NCI-H1694 treated with DMSO at 0.1 percent for 48 hours (cell line): ENCODE results near the gene CD300A.

ENCODE experiments used
- DNase-seq: peaks from one replicate; lab custom pipeline; 2025; lab: John Stamatoyannopoulos, UW

CD300A gene

DNA sequence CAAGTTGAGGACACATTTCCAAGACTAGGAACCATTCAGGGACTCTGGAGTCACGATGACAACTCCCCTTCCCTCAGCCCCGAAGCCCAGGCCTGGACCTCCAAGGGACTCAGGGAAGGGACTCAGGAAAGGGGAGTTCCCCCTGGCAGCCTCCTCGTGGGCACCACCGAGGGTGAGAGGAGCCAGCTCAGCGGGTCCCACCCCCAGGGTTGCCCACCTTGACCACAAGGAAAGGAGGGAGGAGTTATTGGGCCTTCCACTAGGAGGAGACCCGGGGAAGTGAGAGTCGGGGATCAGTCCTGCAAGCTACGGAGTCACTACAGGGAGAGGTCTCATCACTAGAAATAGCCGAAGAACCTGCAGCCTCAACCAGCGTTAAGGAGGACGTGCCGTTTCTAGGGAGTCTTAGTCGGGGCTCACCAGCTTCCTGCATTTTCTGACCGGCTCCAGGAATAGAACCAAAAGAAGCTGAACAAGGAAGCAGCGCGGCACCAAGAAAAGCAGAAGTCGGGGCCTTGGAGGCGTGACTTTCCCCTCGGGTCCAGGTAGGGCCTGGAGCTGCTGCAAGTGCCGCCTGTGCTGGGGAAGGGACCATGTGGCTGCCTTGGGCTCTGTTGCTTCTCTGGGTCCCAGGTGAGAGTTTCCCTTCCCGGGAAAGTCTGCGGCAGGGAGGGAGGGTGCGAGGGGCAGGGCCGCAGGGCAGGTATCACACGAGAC is at the start of gene CD300A:
Gene CD300A (plus strand): TSS at position 524 of the 717 bp plus-strand sequence. CDS start 70 bp downstream, at position 594.
- no peak for DNase-seq

DNA sequence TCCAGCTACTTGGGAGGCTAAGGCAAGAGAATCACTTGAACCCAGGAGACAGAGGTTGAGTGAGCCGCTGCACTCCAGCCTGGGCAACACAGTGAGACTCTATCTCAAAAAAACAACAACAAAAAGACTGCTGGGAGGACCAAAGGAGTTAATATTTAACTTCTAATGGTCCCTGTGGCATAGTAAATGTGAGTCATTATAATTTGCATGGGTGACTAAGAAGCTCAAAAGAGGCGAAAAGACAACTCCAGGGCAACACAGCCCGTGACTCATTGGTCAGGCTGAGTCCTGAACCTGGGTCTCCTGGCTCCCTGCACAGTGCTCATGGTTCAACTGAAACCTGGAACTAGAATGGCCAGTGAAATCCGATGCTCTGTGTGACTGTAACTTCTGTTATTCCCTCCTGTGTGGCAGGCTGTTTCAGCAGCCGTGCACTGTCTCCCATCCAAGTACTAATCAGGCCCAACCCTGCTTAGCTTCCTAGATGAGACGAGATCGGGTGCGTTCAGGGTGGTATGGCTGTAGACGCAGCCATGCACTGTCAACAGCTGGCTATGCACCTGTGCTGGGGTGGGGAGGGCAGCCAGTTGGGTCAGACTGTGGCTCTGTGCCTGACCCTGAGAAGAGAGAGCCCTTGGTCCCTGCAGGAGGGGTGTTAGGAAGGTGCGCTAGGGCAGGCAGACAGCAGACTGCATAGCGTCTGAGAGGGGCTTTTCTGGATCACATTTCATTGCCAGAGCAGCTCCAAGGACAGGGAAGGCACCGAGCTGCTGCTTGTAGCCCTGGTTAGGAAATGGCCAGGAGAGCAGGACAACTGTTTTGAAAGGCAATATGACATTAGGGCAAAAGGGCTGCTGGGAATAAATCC is 49.0 kb upstream of the CD300A start:
- no peak for DNase-seq

DNA sequence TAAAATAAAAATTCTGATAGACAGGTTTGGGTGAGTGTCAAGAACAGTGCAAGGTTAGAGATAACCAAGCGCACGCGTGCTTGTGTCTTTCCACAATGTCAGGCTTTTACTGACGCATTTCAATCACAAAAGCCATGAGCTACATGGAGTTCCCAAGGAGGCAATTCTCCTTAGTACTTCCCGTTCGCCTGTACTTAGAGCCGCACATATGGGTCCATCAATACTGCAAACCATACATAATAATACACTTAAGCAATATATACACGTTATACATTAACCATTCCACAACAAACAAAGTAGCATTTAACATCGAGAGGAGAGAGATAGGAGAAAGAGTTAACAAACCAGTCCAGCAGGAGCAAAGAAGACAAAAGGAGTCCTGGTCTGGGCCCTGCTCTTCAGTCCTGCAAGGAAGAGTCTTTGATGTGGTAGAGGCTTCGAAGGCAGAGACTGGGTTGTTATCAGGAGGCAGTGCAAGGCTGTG is 46.5 kb upstream of the CD300A start:
- DNase-seq, result no peak

DNA sequence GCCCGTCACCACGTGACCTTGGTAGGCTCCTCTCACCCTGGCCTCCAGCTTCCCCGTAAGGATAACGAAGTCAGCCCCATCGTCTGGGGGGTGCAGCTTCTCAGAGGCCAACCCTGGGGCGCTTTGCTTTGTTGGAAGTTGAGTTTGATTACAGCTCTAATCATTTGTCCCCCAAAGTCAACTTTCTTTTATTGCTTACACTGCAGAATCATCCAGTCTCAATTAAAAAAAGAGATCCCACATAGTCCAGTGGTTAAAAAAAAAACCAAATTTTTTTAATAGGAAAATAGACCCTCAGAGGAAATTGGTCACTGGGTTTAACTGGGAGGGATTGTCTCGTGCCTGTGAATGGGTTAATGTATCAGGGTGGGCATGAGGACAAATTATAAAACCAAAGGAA is 42.3 kb upstream of the CD300A start:
- no peak for DNase-seq

DNA sequence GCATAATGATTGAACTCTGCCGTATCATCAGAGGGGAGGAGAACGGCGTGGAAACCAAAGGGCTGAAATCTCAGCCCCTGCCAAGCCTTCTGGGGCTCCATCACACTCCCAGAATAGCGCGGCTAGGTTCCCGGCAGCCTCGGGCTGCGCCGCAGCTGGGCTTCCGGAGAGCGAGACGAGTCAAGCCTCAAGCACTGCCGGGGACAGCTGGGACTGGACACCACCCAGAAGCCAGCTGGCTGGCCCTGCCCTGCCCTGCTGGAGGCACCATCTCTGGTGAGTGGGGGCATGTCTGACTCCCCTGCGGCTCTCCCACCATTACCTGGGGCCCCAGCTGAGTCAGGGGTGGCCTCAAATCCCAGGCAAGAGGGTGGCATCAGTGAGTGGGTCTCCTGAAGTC is 41.8 kb upstream of the CD300A start:
- DNase-seq, result no peak

DNA sequence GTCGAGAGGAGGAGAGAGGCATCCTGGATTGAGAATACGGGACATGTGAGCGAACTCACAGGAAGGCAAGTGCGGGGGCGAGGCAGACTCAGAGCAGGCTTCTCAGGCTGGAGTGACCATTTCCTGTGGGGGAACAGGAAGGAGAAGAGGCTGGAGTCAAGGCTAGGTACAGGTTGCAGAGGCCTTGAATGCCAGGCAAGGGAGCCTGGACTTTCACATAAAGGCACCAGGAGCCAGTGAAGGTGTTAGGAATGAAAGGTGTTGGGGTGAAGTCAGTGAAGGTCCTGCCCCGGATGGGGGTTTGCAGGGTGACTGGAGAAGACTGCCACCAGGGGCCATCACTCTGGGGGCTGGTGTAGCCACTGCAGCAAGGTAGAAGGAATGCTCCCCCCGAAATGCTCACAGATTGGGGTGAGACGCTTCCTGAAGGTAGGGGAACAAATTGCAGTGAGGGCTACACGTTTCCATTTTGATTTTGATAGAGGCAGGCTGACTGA is 39.8 kb upstream of the CD300A start:
- DNase-seq, result no peak

DNA sequence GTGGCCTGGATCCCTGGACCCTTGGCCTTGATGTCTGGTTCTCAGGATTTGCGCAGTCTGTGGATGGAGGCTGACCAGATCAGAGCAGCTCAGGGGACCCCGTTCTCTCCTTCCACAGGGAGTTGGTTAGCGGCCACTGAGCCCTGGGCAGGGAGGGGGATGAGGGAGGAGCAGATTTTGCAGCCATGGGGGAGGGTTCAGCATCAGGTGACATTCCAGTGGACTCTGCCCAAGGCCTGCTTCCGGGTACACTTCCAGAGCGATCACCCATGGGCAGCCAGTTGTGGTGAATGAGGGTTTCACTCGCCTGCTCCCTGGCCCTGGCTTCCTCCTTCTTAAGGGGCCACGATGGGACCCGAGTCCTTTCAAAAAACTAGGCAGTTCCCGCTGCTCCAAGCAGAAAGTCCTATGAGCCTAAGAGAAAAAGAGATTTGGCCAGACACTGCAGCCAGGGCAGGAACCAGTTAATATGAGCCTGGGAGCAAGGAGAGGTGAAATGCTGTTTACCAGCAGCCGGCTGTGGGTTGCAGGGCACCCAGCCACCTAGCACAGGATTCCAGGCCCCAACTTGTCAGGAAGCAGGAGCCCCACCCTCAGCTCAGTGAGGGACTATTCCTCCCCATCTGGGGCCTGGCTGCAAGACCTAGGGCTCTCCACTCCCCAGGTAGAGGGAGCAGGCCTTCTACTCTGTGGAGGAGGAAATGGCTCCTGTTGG is 39.2 kb upstream of the CD300A start:
- peak; percentile 89 for DNase-seq

DNA sequence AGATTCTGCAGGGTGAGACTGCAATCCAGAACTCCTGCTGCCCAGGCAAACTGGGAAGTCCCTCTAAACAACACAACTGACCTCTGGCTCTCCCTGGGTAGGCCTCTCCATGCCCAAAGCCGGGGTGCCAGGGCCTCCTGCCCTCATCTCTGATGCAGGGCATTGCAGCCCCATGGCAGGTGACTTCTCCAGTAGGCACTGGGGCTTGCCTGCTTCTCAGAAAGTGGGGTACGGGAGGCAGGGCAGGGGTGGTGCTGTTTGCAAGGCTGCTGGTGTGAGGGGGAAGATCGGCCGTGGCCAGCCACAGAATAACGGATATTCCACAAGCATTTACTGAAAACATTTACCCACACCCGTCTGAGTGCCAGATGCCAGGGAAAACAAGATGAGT is 38.7 kb upstream of the CD300A start:
- DNase-seq, result no peak

DNA sequence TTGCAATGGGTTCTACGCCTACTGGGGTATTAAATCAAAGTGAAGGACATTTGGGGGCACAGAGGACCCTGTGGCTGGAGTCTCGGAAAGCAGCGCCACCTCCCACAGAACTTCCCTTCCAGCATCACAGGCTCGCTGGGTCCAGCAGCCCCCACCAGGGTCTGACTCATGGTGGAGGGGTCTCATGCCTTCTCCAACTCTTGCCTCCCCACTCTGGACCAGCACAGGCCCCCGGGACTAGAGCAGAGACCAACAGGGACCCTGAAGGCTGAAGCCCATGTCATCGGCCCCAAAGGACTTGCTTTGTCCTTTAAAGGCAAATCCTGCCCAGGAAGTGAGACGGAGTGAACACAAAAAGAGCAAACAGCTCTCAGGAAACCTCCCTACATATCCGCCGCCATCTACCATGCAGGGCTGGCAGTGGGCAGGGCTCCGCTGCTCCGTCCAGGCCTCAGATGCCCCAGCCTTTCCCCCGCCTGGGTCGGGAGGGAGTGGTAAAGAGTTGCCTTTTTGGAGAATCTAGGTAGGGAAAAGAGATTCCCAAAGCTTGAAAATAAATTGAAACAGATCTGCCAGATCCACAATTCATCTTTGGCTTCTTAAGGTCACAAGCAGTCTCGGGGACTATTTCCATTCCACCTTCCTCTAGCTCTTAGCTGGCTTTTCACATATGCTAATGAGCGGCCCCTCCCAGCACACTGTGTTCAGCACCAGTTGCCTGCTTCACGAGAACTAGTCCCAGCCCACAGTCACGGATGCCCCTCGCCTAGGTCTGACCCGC is 36.6 kb upstream of the CD300A start:
- DNase-seq, result no peak

DNA sequence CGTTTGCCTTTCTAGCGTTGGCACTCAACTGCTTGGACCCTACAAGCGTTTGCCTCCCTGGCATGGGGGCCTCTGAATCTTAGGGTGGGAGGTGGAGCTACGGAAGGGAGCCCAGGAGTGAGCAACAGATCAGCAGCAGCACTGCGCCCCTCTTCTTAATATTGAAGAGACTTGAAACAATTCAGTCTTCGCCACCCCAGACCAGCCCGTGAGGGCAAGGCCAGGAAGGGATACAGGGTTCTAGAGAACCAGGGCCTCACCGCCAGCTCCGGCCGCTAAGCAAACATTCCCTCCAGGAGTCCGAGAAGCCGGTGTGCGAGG is 36.1 kb upstream of the CD300A start:
- no peak for DNase-seq

DNA sequence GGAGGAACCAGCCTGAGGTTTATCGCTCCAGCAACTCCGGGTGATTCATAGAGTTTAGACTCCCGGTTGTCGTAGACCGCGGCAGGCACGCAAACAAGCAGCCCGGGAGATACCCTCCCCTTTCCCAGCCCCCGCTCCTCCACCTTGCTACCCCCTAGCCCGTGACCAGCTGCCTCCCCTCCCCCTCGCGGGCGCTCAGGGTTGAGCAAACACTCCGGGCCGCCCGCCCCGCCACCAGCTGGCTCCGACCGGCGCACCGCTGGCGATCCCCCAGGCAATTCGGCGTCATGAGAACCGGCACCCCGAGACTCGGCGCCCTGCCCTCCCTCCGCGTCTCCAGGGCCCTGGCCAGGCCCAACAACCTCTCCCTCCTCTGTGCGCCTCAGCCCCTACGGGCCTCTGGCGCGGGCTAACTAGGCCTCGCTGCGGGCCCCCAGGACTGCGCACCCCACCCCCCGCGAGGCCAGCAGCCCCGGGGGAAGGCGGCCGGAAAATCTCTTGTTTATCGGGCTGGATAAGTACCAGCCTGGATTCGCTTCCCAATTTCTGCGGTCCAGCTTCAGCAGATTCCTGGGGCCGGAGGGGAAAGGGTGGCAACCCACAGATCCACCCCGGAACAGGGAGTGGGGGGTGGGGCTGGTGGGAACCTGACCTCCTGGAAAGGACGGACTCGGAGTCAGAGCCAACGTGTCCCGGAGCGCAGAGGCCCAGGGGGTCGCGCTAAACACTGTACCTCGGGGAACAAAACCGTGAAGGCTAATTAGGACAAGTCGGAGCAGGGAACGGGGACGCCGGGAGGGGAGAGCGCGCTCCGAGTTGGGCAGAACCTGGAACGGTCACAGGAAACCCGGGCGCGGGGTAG is 35.5 kb upstream of the CD300A start:
- DNase-seq, result peak; percentile 46

DNA sequence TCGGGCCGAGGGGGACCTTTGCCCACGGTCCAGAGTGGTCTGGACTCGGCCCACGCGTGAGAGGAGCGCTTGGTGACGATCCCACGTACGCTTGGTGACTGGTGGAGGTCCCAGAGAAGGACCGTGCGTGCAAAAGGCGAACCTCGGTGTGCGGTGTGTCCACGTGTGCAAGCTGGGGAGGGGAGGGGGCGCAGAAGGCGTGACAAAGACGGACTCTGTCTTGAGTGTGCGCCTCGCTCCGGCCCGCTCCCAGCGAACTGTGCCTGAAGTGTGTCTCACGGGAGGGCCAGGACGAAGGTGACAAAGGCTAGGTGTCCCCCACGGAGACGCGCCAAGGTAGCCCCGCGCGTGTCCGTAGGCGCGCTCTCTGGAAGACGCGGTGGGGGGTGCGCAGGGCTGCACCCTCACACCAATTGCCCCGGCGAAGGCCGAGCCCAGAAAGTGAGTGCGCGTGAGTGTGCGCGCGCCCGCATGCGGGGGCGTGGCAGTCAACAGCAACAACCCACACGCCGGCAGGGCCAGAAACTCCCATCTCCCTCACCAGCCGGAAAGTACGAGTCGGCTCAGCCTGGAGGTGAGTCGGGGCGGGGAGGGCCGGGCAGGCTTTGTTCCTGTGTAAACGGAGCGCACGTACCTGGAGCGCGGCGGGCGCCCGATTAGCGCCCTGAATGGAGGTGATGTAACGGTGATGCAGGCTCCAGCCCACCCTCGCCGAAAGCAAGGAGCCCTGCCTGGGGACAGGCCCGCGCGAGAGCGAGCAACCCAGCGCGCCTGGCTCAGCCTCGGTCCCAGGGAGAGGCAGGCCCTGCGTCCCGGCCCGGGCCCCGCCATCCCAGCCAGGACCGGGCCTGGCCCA is 34.6 kb upstream of the CD300A start, which contains the start of gene GPRC5C:
Gene GPRC5C (plus strand): TSS at position 521 of the 856 bp plus-strand sequence. CDS start 7,689 bp downstream, outside the sequence.
- DNase-seq, result peak; percentile 60

DNA sequence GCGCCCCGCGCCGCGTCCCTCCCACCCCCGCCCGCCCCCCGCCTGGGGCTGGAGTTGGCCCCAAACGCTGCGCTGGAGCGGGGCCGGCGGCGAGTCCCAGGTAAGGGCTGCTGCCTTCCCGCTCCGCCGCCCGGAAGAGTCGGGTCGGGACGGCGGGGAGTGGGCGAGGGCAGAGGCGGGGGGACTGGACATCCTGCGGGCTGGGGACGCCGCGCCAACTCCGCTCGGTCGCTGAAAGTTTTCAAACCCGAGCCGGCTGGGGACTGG is 34.1 kb upstream of the CD300A start:
- no peak for DNase-seq

DNA sequence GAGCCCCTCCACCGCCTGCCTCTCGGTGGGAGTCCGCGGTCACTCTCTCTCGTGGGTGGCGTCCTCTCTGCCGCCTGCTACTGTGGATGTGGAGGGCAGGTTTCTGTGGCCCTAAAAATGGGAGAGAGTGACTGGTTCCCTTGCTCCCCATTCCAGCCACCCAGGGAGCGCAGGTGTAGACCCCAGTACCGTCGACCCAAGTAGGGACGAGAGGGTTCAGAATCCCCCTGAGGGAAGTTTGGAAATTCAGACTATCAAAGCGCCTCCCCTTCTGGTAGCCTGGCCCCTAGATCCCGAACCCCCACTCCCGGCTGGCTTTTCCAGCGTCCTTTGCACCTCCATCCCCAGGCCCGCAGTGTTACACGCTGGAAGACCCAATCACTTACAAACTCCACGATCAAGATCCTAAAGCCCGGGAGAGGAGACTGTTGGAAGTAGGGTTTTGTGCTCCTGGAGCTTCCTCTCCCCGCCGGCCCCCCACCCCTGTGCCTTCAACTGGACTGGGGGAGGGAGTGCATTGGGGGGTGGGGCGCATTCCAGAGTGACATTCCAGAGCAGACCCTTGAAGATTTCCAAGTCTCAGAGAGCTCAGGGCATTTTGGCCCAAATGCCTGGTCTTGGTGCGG is 33.6 kb upstream of the CD300A start:
- no peak for DNase-seq

DNA sequence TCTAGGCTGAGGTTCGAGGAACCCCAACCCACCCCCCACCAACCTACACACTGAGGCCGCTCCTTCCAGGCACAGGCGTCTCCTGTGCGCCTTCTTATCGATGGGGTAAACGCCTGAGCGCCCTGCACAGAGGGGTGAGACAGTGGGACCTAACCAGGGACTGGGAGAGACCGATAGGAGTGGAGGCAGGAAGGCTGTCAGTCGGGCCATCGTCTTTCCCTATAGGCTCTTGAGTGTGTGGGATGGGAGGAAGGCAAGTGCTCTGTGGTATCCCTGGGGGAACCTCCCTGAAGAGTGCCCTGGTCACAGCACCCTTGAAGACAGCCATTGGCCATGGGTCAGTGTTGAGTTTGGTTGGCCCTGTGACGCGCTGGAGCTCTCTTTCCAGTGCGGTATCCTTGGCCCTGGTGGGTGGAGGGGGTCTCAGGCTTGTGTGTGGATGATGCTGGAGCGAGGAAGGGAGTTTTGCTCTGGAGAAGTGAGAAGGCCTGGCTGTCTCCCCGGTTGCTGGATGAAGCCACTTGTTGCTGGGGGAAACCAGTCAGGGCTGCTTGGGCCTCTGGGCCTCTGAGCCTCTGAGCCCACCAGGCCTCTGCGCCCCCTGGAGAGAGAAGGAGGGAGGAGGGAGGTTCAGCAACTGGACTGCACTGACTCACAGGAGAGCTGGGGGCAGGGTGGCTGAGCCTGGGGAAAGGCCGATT is 32.9 kb upstream of the CD300A start:
- DNase-seq, result no peak

DNA sequence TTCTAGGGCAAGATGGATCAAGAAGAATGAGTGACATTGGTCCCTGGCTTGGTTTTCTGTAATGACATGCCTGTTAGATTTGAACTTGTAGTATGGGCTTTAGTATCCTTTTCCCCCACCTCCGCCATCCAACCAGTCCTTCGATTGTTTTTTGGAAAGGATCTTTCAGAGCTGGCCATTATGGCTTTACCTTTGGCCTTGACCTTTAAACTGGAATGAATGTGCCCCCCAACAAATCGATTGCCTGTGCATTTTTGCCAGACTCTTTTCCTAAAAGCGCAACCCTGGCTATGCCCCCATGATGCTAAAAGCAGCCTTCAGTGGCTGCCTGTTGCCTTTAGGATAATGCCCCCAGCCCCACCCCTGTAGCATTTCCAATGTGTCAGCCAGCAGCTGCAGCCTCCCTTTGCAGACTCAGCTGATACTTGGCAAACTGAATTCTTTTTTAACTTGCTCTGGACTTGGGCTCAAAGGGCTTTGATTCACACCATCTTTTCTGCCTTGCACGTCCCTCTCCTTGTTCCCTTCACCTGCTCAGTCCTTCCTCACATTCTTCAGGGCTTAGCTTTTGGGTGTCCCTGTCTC is 30.6 kb upstream of the CD300A start:
- no peak for DNase-seq

DNA sequence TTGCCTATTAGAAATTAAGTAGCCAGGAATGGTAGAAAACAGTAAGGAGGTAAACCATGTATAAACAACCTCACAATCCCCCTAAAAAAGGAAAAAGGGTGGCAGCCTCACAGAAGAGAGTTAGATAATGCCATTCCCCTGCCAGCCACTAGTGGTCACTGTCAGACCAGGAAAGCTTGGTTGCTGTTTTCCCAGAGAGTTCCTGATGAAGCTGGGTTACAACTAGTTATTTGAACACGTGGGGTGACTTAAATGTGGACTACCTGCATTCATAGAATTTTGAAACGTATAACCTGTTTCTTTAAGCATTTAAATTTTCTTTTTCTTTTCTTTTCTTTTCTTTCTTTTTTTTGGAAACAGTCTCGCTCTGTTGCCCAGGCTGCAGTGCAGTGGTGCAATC is 28.7 kb upstream of the CD300A start:
- DNase-seq, result peak; percentile 13
